ENCODE data around the gene PELI3.

PELI3 gene

DNA sequence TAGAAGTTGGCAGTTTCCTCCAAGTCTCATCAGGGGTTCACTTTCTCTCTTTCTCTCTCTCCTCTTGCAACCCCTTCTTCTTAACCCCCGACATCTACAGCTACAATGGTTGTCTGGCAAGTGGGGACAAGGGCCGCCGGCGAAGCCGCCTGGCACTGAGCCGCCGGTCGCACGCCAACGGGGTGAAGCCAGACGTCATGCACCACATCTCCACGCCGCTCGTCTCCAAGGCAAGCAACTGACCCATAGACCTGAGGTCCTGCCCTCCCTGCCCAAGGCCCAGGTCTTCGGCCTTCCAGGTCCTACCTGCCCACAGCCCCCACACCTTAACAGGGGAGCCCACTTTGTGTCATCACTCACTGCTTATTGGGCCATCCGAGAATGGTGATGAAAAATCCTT is 4.4 kb downstream of the PELI3 start:
- TF ChIP-seq, protein P1, sequence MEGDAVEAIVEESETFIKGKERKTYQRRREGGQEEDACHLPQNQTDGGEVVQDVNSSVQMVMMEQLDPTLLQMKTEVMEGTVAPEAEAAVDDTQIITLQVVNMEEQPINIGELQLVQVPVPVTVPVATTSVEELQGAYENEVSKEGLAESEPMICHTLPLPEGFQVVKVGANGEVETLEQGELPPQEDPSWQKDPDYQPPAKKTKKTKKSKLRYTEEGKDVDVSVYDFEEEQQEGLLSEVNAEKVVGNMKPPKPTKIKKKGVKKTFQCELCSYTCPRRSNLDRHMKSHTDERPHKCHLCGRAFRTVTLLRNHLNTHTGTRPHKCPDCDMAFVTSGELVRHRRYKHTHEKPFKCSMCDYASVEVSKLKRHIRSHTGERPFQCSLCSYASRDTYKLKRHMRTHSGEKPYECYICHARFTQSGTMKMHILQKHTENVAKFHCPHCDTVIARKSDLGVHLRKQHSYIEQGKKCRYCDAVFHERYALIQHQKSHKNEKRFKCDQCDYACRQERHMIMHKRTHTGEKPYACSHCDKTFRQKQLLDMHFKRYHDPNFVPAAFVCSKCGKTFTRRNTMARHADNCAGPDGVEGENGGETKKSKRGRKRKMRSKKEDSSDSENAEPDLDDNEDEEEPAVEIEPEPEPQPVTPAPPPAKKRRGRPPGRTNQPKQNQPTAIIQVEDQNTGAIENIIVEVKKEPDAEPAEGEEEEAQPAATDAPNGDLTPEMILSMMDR (IDR thresholded peaks at IDR 0.05), result no peak
- DNase-seq (ENCODE audit: low spot score), result no peak
- Histone ChIP-seq H3K4me3 (no peak overlapping the region), H3K27ac (no peak overlapping the region)

DNA sequence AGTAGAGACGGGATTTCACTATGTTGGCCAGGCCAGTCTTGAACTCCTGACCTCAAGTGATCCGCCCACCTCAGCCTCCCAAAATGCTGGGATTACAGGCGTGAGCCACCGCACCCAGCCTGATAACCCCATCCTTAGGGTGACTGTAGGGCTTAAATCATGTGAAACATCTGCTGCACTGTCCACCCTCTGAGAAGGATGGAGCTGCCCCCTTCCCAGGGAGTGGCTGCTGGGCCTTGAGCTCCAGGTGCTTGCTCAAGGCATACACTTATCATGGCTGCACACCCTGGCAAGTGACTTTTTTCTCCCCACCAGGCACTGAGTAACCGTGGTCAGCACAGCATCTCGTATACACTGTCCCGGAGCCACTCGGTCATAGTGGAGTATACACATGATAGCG is 5.3 kb downstream of the PELI3 start:
- no peak overlapping the region for H3K4me3 ChIP-seq
- TF ChIP-seq, protein P1 (IDR thresholded peaks at IDR 0.05), result no peak
- H3K27ac ChIP-seq, result no peak overlapping the region
- no peak for DNase-seq (ENCODE audit: low spot score)

DNA sequence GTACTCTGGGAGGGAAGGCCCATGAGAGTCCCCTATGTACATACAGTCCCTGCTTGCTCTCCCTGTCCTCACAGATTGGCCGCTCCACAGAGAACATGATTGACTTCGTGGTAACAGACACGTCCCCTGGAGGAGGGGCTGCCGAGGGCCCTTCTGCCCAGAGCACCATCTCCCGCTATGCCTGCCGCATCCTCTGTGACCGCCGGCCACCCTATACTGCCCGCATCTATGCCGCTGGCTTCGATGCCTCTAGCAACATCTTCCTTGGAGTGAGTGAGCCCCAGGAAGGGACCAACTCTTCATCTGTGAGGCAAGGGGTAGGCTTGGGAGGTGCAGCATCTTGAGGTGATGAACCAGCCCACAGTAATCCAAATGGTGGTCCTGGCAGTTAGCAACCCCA is 6.5 kb downstream of the PELI3 start:
- Histone ChIP-seq H3K4me3 (no peak overlapping the region), H3K27ac (no peak overlapping the region)
- TF ChIP-seq, protein P1 (IDR thresholded peaks at IDR 0.05), result no peak
- no peak for DNase-seq (ENCODE audit: low spot score)

DNA sequence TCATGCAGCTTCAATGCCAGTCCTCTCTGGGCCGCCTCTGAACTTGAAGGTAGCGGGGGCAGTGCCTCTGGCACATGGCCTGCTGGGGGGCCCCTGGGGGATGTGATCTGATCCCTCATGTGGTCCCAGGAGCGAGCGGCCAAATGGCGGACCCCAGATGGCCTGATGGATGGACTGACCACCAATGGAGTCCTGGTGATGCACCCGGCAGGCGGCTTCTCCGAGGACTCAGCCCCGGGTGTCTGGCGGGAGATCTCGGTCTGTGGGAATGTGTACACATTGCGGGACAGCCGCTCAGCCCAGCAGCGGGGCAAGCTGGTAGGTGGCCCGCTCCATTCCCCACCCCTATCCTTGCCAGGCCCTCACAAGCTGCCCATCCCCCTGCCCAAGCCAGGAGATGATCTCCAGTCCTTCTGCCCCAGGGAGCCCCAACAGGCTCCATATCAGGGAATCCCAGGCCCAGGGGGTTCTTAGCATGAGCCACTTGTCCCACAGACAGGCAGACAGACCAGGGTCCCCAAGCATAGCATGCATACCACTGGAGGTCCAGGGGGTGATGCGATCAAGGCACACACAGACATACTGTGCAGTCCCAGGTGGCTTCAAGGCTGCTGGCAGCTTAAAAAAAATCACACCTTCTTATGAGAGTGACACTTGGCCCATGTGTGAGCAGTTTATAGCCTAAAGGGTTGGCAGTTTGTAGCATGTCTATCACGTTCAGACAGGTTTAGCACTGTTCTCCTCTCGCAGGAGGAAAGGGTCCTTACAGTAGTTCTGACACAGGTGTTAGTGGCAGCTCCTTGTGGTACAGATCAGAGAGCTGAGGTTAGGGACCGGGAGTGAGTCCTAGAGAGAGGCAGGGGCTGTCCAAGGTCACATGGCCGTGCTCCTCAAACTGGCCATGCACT is 7.2 kb downstream of the PELI3 start:
- no peak for DNase-seq (ENCODE audit: low spot score)
- no peak overlapping the region for H3K4me3 ChIP-seq
- TF ChIP-seq, protein P1 (IDR thresholded peaks at IDR 0.05), result no peak

DNA sequence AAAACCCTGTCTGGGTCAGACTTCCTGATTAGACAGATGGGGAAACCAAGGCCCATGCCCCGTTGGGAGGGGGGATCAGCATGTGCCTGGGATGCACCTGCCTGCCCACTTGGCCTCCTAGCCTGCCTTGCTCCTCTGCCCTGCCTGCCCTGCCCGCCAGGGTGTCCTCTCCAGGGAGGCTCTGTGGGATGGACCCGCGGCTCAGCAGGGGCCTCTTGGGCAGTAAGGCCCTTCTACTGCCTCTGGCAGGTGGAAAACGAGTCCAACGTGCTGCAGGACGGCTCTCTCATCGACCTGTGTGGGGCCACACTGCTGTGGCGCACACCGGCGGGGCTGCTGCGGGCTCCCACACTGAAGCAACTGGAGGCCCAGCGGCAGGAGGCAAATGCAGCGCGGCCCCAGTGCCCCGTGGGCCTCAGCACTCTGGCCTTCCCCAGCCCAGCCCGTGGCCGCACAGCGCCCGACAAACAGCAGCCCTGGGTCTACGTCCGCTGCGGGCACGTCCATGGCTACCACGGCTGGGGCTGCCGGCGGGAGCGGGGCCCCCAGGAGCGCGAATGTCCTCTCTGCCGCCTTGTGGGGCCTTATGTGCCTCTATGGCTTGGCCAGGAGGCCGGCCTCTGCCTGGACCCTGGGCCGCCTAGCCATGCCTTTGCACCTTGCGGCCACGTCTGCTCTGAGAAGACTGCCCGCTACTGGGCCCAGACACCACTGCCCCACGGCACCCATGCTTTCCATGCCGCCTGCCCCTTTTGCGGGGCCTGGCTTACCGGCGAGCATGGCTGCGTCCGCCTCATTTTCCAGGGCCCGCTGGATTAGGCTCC is 8.9 kb downstream of the PELI3 start:
- H3K4me3 ChIP-seq, result no peak overlapping the region
- TF ChIP-seq, protein P1 (IDR thresholded peaks at IDR 0.05), result no peak
- DNase-seq (ENCODE audit: low spot score), result no peak
- H3K27ac ChIP-seq, result no peak overlapping the region

More for the DNA sequence above, 7.2 kb downstream of the PELI3 start:
- H3K27ac ChIP-seq, result no peak overlapping the region

DNA sequence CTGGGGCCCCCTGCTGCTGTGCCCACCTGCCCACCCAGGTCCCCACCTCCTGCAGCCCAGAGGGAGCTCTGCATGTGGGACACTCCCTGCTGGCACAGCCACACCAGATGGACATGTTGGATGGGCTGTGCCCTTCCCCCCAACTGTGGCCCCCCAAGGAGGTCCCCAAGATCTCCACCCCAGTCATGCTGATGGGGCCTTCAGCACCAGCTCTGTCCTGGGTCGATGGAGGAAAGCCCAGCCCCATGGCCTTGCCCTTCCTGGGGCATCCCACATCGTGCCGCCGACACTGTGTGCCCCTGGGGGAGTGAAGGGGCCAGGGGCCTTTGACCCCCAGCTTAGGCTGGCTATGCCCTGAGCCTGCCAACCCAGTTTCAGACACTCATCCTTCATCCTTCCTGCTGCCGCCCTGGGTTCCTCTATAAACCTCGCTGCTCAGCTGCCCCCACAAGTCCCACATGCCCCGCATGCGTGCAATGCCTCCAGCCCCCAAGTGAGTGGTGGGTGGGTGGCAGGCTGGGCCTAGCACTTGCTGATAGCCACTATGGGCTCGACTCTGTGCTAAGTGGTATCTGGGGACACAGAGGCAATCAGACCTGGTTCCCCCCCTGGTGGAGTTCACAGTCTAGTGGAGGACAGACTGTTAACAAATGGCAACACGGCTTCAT is 9.6 kb downstream of the PELI3 start:
- DNase-seq (ENCODE audit: low spot score), result no peak
- TF ChIP-seq, protein P1 (IDR thresholded peaks at IDR 0.05), result no peak
- Histone ChIP-seq H3K27ac (no peak overlapping the region), H3K4me3 (no peak overlapping the region)

All from coronary artery (tissue), 2 donors.